ENCODE results near the gene SH3PXD2B. TPM values are rescaled to one million over a fixed set of nuclear protein-coding genes. Genes with fewer than 3 reads are reported as not detected.

SH3PXD2B gene
- total RNA-seq, 4 donors from 2014 or later: 26.6 to 48.7 (median 38.9) TPM

DNA sequence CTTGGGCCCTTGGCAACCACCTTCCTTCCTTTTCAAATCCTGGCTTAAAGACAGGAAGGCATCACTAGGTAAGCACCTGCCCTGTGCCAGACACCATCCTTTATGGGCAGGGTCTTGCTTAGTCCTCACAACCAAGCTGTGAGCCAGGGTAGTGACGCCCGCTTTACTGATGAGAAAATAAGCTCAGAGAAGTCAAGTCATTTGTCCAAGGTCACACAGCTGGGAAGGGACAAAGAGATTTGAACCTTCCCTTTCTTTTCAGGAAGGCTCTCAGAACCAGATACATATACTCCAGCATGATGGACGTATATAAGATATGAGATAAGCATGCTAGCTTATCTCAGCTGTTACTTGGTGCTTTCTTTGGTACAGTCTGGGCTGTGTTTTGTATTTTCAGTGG lies 76.9 kb downstream of the SH3PXD2B start:
- TF ChIP-seq, protein P1, sequence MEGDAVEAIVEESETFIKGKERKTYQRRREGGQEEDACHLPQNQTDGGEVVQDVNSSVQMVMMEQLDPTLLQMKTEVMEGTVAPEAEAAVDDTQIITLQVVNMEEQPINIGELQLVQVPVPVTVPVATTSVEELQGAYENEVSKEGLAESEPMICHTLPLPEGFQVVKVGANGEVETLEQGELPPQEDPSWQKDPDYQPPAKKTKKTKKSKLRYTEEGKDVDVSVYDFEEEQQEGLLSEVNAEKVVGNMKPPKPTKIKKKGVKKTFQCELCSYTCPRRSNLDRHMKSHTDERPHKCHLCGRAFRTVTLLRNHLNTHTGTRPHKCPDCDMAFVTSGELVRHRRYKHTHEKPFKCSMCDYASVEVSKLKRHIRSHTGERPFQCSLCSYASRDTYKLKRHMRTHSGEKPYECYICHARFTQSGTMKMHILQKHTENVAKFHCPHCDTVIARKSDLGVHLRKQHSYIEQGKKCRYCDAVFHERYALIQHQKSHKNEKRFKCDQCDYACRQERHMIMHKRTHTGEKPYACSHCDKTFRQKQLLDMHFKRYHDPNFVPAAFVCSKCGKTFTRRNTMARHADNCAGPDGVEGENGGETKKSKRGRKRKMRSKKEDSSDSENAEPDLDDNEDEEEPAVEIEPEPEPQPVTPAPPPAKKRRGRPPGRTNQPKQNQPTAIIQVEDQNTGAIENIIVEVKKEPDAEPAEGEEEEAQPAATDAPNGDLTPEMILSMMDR (IDR thresholded peaks at IDR 0.05; ENCODE audit: low read depth): no peak

DNA sequence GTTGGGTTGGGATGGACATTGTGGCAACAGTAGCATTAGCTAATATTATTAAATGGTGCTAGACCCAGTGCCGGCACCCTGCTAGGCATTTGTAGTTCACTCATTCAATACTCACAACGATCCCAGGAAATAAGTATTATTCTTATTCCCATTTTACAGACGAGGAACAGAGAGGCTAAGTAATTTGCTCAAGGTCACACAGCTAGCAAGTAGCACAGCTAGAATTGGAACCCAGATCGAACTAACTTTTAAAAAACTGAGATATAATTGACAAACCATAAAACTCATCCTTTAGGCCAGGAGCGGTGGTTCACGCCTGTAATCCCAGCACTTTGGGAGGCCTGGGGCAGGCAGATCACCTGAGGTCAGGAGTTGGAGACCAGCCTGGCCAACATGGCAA lies 79.5 kb downstream of the SH3PXD2B start:
- TF ChIP-seq, protein P1 (IDR thresholded peaks at IDR 0.05; ENCODE audit: low read depth): no peak

DNA sequence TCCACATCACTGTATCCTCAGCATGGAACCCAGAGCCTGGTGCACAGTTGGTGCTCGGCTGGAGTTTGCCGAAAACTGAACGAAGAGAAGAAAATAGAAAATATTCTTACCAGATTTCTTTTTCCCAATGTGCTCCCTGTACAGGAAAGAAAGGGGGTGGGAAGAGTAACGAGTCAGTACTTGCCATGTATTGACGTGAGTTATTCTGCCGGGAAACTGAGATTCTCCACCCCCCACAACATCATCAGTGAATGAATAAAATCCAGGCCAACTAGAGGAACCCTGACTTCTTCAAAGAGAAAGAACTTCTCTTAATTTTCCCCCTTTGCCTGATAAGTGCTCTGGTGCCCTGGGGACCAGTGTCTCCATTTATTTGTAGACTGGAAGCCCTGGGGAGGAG lies 80.6 kb downstream of the SH3PXD2B start:
- TF ChIP-seq, protein P1 (IDR thresholded peaks at IDR 0.05; ENCODE audit: low read depth): no peak

DNA sequence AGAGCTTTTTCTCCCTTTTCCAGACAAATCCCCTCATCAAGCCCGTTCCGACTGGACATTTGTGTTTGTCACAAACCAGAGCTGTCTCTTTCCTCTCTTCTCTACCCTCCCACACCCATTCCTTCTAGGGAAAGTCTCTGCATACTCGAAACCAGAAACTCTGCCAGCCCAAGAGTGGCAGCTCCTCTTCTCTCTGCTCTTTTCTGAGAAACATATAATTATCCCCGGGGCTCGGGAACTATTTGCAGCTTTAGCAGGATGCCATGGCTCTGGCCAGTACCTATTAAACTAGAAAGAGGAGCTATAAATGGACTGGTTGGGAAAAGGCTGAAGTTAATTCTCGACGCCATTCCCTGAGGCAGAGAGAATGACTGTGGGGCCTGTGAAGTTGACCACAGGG lies 82.6 kb downstream of the SH3PXD2B start:
- TF ChIP-seq, protein P1 (IDR thresholded peaks at IDR 0.05; ENCODE audit: low read depth): no peak

DNA sequence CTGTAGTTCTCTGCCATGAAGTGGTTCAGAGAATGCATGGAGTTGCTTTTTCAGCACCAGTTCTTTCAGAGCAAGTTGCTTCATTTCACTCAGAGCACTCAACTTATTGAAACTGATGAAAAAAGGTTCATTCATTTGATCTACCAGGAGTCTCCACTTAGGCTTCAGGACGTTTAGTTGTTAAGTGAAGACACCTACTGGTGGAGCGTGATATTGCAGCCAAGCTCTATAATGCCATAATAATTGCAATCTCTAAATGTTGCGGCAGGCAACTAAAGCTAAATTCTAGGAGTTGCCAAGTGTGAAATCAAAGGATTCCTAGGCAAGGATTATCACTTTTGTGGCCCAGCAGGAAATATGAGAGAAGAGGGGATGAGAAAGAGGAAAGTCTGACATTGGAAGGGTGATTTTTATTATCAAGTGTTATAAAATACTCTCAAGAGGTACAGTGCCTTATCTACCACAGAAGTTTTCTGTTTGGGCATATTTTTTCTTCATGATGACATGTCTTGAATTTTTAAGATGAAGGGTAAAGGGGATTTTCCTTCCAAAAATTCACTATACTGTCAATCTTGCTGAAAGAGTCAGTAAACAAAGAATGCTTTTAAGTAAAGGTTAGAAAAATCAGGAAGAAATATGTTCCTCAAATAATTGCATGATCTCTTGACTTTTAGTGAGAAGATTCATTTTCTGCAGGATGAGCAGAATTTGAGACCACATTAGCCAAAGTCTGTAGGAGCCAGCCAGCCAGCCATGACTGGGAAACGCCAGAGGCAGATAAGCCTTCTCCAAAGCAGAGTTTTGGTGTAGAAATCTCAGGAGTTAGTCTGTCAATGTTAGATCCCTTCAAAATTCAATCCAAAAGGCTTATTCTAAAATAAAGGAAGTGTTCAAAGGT lies 83.4 kb downstream of the SH3PXD2B start:
- TF ChIP-seq, protein P1 (IDR thresholded peaks at IDR 0.05; ENCODE audit: low read depth): no peak

DNA sequence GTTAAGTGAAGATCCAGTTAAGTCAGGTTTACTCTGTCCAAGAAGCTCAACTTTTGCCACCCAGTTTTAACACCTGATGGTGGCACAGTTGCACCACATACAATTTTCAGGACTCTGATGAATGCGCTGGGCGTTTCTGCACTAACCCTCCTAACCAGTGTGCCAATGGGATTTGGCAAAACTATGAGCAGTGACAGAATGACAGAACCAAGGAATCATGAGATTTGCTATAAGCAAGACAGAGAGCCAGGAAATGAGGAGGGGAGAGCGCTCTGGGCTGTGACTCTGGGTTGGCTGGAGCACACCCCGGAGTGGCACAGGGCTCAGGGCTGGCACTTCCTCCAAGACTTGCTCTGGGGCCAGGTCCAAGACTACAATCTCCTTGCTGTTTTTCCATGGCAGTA lies 84.1 kb downstream of the SH3PXD2B start:
- TF ChIP-seq, protein P1 (IDR thresholded peaks at IDR 0.05; ENCODE audit: low read depth): no peak

DNA sequence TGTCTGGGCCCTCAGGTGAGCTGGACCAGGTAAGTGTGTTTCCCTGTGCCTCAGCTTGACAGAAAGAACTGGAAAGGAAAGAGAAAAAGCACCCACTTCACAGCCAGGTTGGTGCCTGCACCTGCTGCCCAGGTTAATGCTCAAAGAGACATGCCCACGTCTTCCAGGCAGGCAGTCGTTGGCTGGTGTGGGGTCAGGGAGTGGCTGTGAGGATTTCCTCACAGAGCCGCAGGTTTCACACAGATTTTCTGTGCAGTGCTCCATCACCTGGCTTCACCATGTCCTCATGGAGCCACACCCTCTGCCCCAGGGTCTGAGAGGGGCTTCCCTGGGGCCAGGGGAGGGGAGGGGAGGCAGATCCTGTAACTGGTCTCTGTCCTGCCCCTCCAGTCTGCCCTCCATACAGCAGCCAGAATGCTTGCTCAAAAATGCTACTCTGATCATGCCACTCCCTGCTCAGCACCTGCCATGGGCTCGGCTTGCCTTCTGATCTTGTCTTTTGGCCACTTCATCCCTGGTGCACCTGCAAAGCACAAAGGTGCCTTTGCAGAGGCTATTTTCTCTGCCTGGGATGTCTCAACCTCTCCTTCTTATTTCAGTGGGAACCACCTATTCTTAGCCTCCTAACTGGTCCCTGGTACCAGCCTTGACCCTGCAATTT lies 88.2 kb downstream of the SH3PXD2B start:
- TF ChIP-seq, protein P1 (IDR thresholded peaks at IDR 0.05; ENCODE audit: low read depth): no peak
